Measurements from ENCODE around the gene ZNF324B.

DNA sequence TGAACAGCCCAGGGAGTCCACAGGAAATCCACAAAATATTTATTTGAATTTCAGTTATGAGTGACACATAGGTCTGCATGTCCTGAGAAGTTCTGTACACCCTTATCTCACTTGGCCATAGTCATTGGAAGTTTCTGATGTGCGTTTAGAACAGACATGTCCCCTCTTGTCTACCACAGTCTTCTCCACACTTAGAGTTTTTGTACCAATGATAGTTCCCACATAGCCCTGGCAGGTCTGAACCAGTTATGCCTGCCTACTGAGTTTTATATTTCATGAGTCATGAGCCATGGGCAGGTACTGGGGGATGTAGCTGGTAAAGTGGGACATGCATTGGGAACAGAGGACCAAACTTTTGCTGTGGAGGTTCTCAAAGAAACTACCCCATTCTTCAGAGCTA is 22.8 kb upstream of the ZNF324B start:
- TF ChIP-seq PAX5 (IDR thresholded peaks at IDR 0.05; ENCODE audit: insufficient read depth, low read length, severe bottlenecking) (no peak), POLR2AphosphoS5 (IDR thresholded peaks at IDR 0.05; ENCODE audit: low read depth, low read length) (no peak), POU2F2 (IDR thresholded peaks at IDR 0.05; ENCODE audit: low read depth, low read length) (no peak)

Data from GM12891 (cell line).